Activated B cell treated with CpG ODN at 0.5 μM for 24 hours (primary cell): ENCODE measurements around the gene SPATS2L. TPM values are rescaled to one million over a fixed set of nuclear protein-coding genes. Genes with fewer than 3 reads are reported as not detected.

ENCODE experiments used
- ATAC-seq: fragments of 200-7000 bp; cut with Tn5 transposase; one replicate; pipeline ENCODE4 v1.10.0; 2021; ENCODE audit warnings: low read depth, mild to moderate bottlenecking, moderate library complexity
- CTCF ChIA-PET: fragments of 350-600 bp; sonication (Branson Sonifier 250); formaldehyde crosslinking; loops from one replicate; lab custom pipeline; 2021; ENCODE audit warnings: antibody characterized with exemption; lab: Charles Lee
- POLR2A ChIA-PET: fragments of 350-600 bp; sonication (Branson Sonifier 250); formaldehyde crosslinking; loops from one replicate; lab custom pipeline; 2021; ENCODE audit warnings: antibody characterized with exemption; lab: Charles Lee
- DNase-seq: peaks from one replicate; pipeline ENCODE4 v3.0.0; 2022
- H3K27ac Mint-ChIP-seq: one replicate; pipeline ENCODE4 v1.8.0; 2020; ENCODE audit warnings: mixed read lengths
- H3K27me3 Mint-ChIP-seq: one replicate; pipeline ENCODE4 v1.8.0; 2021; ENCODE audit warnings: mixed read lengths
- H3K36me3 Mint-ChIP-seq: one replicate; pipeline ENCODE4 v1.8.0; 2021; ENCODE audit warnings: low read depth, mixed read lengths
- H3K4me1 Mint-ChIP-seq: one replicate; pipeline ENCODE4 v1.8.0; 2021; ENCODE audit warnings: mixed read lengths
- H3K4me3 Mint-ChIP-seq: one replicate; pipeline ENCODE4 v1.8.0; 2020; ENCODE audit warnings: mild to moderate bottlenecking, mixed read lengths
- H3K9me3 Mint-ChIP-seq: one replicate; pipeline ENCODE4 v1.8.0; 2020; ENCODE audit warnings: mixed read lengths
- CTCF ChIP-seq: fragments of 200-600 bp; IDR thresholded peaks from one replicate; pipeline ENCODE4 v1.8.0; 2022; ENCODE audit warnings: antibody characterized with exemption, mild to moderate bottlenecking
- intact Hi-C: fragments of 100-400 bp; cut with micrococcal nuclease; formaldehyde crosslinking; loops from one replicate; pipeline ENCODE4 v1.15.1; 2024
- total RNA-seq: library from RNA; stranded (reverse); gene quantifications from 2 replicates; pipeline ENCODE4 v1.2.3, GENCODE V29; 2022

The SPATS2L gene
- total RNA-seq, 1 donor from 2014 or later, result 0.64 TPM

GRCh38 chr2:200353120-200353519 is 46.6 kb downstream of the SPATS2L start:
- intact Hi-C loops, result no loop called here
- H3K4me1 Mint-ChIP-seq, result no peaks in the 10 kb centered on the region
- DNase-seq (no peak), ATAC-seq (no peak)
- H3K9me3 Mint-ChIP-seq, result no peaks in the 10 kb centered on the region
- peaks cover 7% of the 10 kb centered on the region for H3K27me3 Mint-ChIP-seq
- no peak overlapping the region for H3K27ac Mint-ChIP-seq
- no peaks in the 10 kb centered on the region for H3K36me3 Mint-ChIP-seq
- CTCF ChIA-PET, result no interaction called here
- H3K4me3 Mint-ChIP-seq, result no peak overlapping the region
- no peak for TF ChIP-seq CTCF
- POLR2A ChIA-PET, result no interaction called here

- ChIA-PET POLR2A (no interaction called here), CTCF (no interaction called here)
- no peak for TF ChIP-seq CTCF
- intact Hi-C loops, result no loop called here
- H3K27ac Mint-ChIP-seq, result no peak overlapping the region
- H3K4me3 Mint-ChIP-seq, result no peak overlapping the region
- ATAC-seq (no peak), DNase-seq (no peak)
- H3K36me3 Mint-ChIP-seq, result no peaks in the 10 kb centered on the region
- H3K9me3 Mint-ChIP-seq, result no peaks in the 10 kb centered on the region
- peaks cover 7% of the 10 kb centered on the region for H3K27me3 Mint-ChIP-seq
- no peaks in the 10 kb centered on the region for H3K4me1 Mint-ChIP-seq
These were observed 47.4 kb downstream of the SPATS2L start for GRCh38 chr2:200353874-200354273.

- Mint-ChIP-seq H3K27me3 (peaks cover 7% of the 10 kb centered on the region), H3K4me1 (no peaks in the 10 kb centered on the region), H3K27ac (no peak overlapping the region), H3K36me3 (no peaks in the 10 kb centered on the region), H3K4me3 (no peak overlapping the region), H3K9me3 (no peaks in the 10 kb centered on the region)
- intact Hi-C loops, result no loop called here
- ATAC-seq (no peak), DNase-seq (no peak)
- ChIA-PET CTCF (interaction anchor here (0.6 kb wide), 1 partner anchor 173 kb away, joined by 3 read pairs; no protein-coding TSS in a partner anchor), POLR2A (no interaction called here)
- no peak for TF ChIP-seq CTCF
These were observed 48.6 kb downstream of the SPATS2L start for GRCh38 chr2:200354833-200355751.

- no peak overlapping the region for H3K4me3 Mint-ChIP-seq
- POLR2A ChIA-PET, result no interaction called here
- no peak for DNase-seq
- CTCF ChIA-PET, result no interaction called here
- H3K9me3 Mint-ChIP-seq, result no peaks in the 10 kb centered on the region
- H3K4me1 Mint-ChIP-seq, result no peaks in the 10 kb centered on the region
- peaks cover 7% of the 10 kb centered on the region for H3K27me3 Mint-ChIP-seq
- H3K36me3 Mint-ChIP-seq, result no peaks in the 10 kb centered on the region
- no peak overlapping the region for H3K27ac Mint-ChIP-seq
- TF ChIP-seq CTCF, result no peak
- ATAC-seq, result no peak
- intact Hi-C loops, result no loop called here
These were observed 49.8 kb downstream of the SPATS2L start for GRCh38 chr2:200356321-200356720.

- peaks cover 7% of the 10 kb centered on the region for H3K27me3 Mint-ChIP-seq
- no peaks in the 10 kb centered on the region for H3K9me3 Mint-ChIP-seq
- intact Hi-C loops, result no loop called here
- TF ChIP-seq CTCF, result no peak
- no peak overlapping the region for H3K27ac Mint-ChIP-seq
- H3K4me1 Mint-ChIP-seq, result no peaks in the 10 kb centered on the region
- no peak for DNase-seq
- POLR2A ChIA-PET, result no interaction called here
- H3K4me3 Mint-ChIP-seq, result no peak overlapping the region
- CTCF ChIA-PET, result no interaction called here
- no peaks in the 10 kb centered on the region for H3K36me3 Mint-ChIP-seq
- no peak for ATAC-seq
These were observed 50.4 kb downstream of the SPATS2L start for GRCh38 chr2:200356857-200357384.
